KBM-7 (cell line): ENCODE measurements around the gene GGPS1.
A peak's percentile ranks its signal among the peaks of the same experiment; 100 is the strongest.
"Not testable (repeated sequence)": the region's sequence is repeated elsewhere in the genome, so short reads cannot be mapped to it uniquely, and the experiment has no call there.

Experiments
- DNase-seq: peaks from one replicate; pipeline ENCODE4 v3.0.0-alpha.2; 2015
- in situ Hi-C: fragments of 300-500 bp; cut with MboI; formaldehyde crosslinking; loops from 2 replicates; pipeline ENCODE4 v1.14.3; 2020; ENCODE audit warnings: low sequenced_read_pairs, low pct_unique_long_range_greater_than_20kb, mixed read lengths

The GGPS1 gene

GRCh38 chr1:235329139-235329902 lies 951 bp downstream of the GGPS1 start:
- in situ Hi-C loops = no loop called here
- no peak for DNase-seq

- in situ Hi-C loops = no loop called here
These were observed 2.5 kb downstream of the GGPS1 start for GRCh38 chr1:235330918-235331285.

GRCh38 chr1:235331401-235331800 lies 3.0 kb downstream of the GGPS1 start:
- DNase-seq = no peak
- in situ Hi-C loops = no loop called here

More at GRCh38 chr1:235330918-235331285, 2.5 kb downstream of the GGPS1 start:
- DNase-seq = no peak

- in situ Hi-C loops = no loop called here
- no peak for DNase-seq
These were observed 8.5 kb downstream of the GGPS1 start for GRCh38 chr1:235336903-235337302.

- in situ Hi-C loops = no loop called here
- no peak for DNase-seq
These were observed 11.4 kb downstream of the GGPS1 start for GRCh38 chr1:235339746-235340145.

GRCh38 chr1:235341334-235341733 lies 13.0 kb downstream of the GGPS1 start:
- in situ Hi-C loops = no loop called here
- DNase-seq = no peak

GRCh38 chr1:235342039-235342438 lies 13.7 kb downstream of the GGPS1 start:
- DNase-seq = no peak
- in situ Hi-C loops = no loop called here

GRCh38 chr1:235342471-235342870 lies 14.1 kb downstream of the GGPS1 start:
- DNase-seq = no peak
- in situ Hi-C loops = no loop called here

- no peak for DNase-seq
- in situ Hi-C loops = no loop called here
These were observed 15.4 kb downstream of the GGPS1 start for GRCh38 chr1:235343726-235344125.

GRCh38 chr1:235351441-235351840 lies 23.1 kb downstream of the GGPS1 start:
- no peak for DNase-seq
- in situ Hi-C loops = no loop called here

GRCh38 chr1:235351898-235352297 lies 23.5 kb downstream of the GGPS1 start:
- in situ Hi-C loops = no loop called here
- no peak for DNase-seq

GRCh38 chr1:235357485-235358373 lies 29.4 kb downstream of the GGPS1 start:
- DNase-seq = no peak
- in situ Hi-C loops = no loop called here

- in situ Hi-C loops = no loop called here
- no peak for DNase-seq
These were observed 30.5 kb downstream of the GGPS1 start for GRCh38 chr1:235358899-235359298.

- DNase-seq, in situ Hi-C loops: not testable (repeated sequence)
These were observed 35.8 kb downstream of the GGPS1 start for GRCh38 chr1:235364189-235364588.

- in situ Hi-C loops = no loop called here
- DNase-seq = no peak
These were observed 37.9 kb downstream of the GGPS1 start for GRCh38 chr1:235366286-235366685.

GRCh38 chr1:235367000-235367908 lies 38.9 kb downstream of the GGPS1 start, which contains the start of gene TBCE:
TSS of gene TBCE (plus strand) at chr1:235367427. CDS start at chr1:235380050, 12,623 bp downstream.
- DNase-seq = peak; percentile 98
- in situ Hi-C loops = no loop called here

- in situ Hi-C loops = no loop called here
- no peak for DNase-seq
These were observed 40.1 kb downstream of the GGPS1 start for GRCh38 chr1:235368428-235368827.

- in situ Hi-C loops = no loop called here
- no peak for DNase-seq
These were observed 41.4 kb downstream of the GGPS1 start for GRCh38 chr1:235369802-235370201.

GRCh38 chr1:235375919-235376605 lies 47.7 kb downstream of the GGPS1 start:
- in situ Hi-C loops = no loop called here
- DNase-seq = no peak
